Transverse colon (tissue), 4 donors: ENCODE results near the gene F9.

Experiments used
- CTCF ChIP-seq, 5 experiments: fragments of 200-600 bp in 3 of 5; fragments of 450-650 bp in 2 of 5; sonication (generic) in 3 of 5; IDR thresholded peaks; 1 replicate in 2 of 5; 2 replicates in 3 of 5; pipeline ENCODE4 v1.5.1; 2016 to 2017; ENCODE audit warnings: antibody characterized with exemption in 5 of 5, inconsistent platforms in 3 of 5, mild to moderate bottlenecking in 2 of 5, moderate library complexity in 1 of 5
- EP300 ChIP-seq: sonication (generic); formaldehyde crosslinking; IDR thresholded peaks from one replicate; pipeline ENCODE4 v1.6.1; 2017; ENCODE audit warnings: antibody characterized with exemption, low read depth
- POLR2A ChIP-seq: fragments of 450-650 bp; IDR thresholded peaks from one replicate; pipeline ENCODE4 v1.6.1; 2016; ENCODE audit warnings: antibody characterized with exemption, mild to moderate bottlenecking, moderate library complexity
- POLR2AphosphoS5 ChIP-seq, 3 donors: sonication (generic); formaldehyde crosslinking; IDR thresholded peaks; one replicate each; pipeline ENCODE4 v1.6.1; 2016; ENCODE audit warnings: antibody characterized with exemption in 3 of 3

GRCh38 chrX:139554376-139554775, 23.8 kb downstream of the F9 start:
- TF ChIP-seq EP300, result no peak
- TF ChIP-seq CTCF (IDR thresholded peaks at IDR 0.05), result no peak
- TF ChIP-seq POLR2A, result no peak
- TF ChIP-seq POLR2AphosphoS5 (IDR thresholded peaks at IDR 0.05), result no peak
